Activated naive CD8-positive, alpha-beta T cell treated with anti-CD3 and anti-CD28 coated beads, Interleukin-2, amount 50 U/mL, for 16 hours (primary cell): Measurements from ENCODE around the gene VKORC1.

Experiments used
- DNase-seq: peaks from one replicate; pipeline ENCODE4 v3.0.0-alpha.2; 2020; ENCODE audit warnings: low read depth, low spot score

VKORC1 gene

DNA sequence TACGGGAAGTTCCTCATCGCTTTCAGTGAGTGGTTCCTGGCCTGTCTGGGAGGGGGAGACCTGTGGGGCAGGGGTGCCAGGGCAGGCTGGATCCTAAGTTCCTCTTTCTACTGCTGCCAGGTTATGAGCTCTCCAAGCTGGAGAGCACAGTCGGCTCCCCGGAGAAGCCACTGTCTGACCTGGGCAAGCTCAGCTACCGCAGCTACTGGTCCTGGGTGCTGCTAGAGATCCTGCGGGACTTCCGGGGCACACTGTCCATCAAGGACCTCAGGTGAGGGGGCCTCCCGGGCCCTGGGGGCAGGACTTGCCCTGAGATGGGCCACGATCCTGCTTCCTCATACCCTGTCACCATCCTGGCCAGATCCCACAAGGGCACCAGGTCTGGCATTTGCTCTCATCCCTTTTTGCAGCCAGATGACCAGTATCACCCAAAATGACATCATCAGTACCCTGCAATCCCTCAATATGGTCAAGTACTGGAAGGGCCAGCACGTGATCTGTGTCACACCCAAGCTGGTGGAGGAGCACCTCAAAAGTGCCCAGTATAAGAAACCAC is 35.8 kb upstream of the VKORC1 start:
- no peak for DNase-seq

DNA sequence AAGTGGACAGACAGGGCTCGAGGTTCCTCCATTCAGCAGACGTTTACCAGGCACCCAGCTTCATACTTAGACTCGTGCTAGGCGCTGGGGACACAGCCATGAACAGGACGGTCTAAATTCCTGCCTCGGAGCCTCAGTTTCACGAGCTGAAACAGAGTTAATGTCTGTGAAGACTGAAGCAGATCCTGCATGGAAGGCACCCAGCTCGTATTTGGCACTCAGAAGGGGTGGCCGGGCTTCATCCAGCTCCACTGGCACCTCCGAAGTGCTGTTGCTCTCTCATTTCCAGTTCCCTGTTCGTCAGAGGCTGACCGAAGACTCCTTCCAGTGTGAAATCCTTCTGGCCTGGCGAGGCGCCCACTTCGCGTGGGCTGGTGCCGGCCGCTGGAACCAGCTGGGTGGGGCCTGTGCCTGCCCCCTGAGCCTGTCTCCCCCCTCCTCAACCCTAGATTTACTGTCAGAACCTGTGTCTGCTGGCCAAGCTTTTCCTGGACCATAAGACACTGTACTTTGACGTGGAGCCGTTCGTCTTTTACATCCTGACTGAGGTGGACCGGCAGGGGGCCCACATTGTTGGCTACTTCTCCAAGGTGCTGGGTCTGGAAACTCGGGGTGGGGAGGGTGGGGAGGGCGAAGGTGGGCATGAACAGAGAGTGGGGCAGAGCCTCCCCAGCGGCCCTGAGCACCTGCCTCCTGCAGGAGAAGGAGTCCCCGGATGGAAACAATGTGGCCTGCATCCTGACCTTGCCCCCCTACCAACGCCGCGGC is 35.2 kb upstream of the VKORC1 start:
- no peak for DNase-seq

DNA sequence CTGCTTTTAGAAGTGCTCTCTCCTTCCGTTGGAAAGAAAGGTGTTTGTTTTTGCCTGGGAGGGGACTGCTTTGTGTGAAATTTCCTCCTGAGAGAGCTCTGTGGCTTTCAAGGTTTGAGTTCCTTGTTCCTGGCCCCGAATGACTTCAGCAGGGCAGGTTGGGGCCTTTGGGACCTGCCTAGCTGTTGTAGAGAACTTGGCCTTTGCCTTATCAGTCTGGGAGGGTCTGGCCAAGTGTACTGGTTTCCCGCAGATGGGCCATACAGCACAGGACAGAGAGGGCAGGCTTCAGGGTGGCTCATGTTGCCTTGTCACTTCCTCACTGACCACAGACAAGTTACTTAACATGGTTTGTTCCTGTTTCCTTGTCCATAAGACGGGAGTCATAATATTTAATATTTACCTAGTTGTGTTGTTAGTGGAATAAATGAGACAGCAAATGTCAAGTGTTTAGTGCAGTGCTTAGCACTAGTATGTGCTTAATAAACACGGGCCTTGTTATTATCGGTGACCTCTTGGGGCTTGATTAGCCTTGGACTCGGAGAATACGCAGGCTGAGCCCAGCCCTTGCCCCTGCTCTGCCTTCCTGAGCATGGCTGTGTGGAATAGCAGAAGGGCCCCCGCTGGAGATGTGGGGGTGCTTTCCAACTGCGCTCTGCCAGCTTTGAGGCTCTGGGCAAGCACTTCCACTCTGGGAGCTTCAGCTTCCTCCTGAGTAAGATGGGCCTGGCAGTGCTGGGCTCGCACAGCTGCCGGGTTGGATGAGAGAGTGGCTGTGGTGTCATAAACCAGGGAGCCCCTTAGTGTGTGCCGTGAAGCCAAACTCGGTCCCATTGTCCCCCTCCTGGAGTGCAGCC is 34.3 kb upstream of the VKORC1 start:
- no peak for DNase-seq

DNA sequence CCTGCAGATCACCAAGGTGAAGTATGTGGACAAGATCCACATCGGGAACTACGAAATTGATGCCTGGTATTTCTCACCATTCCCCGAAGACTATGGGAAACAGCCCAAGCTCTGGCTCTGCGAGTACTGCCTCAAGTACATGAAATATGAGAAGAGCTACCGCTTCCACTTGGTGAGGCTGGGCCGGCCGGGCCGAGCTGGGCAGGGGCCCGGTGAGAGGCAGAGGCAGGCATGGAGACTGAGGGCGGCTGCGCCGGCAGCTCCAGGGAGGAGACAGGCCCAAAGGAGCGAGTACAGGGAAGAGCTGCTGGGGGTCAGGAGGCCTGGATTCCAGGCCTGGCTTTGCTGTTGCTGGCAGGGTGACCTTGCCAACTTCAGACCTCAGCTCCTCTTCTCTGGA is 32.6 kb upstream of the VKORC1 start:
- DNase-seq = no peak

DNA sequence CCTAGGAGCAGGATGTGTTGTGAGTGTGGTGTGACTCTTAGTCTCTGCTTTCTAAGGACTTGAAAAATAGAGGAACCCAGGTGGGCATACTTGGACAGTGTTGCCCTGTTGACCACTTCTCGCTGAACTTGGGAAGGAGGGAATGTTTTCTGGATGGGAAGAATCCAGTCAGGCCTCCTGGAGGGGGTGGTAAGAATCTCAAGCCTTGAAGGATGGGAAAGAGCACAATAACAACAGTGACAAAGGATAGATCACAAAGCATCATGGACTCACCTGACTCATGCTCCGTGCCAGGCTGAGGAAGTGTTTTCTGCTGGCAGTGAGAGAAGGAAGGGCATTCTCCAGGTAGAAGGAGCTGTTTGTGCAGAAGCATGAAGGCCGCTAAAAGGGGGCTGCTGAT is 31.2 kb upstream of the VKORC1 start:
- no peak for DNase-seq

DNA sequence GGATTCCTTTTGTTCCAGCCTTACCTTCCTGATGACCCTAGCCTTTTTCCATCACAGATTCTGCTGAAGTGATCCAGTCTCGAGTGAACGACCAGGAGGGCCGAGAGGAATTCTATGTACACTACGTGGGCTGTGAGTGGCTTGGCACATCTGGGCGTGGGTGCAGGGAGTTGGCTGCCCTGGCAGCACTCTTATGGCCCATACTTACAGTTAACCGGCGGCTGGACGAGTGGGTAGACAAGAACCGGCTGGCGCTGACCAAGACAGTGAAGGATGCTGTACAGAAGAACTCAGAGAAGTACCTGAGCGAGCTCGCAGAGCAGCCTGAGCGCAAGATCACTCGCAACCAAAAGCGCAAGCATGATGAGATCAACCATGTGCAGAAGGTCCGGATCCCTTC is 25.5 kb upstream of the VKORC1 start:
- DNase-seq = no peak

DNA sequence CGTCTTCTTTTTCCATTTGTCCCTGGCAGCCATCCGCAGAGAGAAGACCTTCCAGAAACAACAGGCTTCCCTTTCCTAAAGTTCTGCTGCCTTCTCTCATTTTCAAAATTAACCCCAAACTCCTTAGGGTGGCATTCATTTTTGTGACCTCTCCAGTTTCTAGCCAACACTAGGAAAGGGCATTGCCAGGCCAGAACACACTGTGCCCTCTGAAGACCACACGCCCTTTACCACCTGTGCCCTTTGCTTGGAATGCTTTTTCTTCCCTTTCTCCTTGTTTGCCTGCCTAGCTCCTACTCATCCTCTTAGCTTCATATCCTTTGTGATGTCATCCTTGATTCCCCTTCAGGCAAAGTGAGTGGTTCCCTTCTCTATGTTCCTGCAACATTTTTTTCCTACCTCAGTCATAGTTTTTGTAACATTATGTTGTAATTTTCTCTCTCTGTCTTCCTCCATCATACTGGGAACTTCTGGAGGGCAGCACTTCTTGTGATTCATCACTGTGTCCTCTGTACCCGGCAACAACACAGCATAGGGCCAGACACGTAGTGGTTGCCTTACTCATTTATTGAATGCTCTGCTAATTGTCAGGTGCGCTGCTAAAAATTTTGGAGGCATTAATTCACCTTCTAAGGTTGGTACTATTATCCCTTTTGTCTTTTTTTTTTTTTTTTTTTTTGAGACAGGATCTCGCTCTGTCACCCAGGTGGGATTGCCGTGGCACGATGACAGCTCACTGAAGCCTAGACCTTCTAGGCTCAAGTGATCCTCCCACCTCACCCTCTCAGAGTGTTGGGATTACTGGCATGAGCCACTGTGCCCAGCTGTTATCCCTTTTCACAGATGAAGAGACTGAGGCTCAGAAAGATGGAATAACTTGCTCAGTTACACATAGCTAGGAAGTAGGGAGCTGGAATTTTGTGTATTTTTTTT is 23.9 kb upstream of the VKORC1 start:
- no peak for DNase-seq

DNA sequence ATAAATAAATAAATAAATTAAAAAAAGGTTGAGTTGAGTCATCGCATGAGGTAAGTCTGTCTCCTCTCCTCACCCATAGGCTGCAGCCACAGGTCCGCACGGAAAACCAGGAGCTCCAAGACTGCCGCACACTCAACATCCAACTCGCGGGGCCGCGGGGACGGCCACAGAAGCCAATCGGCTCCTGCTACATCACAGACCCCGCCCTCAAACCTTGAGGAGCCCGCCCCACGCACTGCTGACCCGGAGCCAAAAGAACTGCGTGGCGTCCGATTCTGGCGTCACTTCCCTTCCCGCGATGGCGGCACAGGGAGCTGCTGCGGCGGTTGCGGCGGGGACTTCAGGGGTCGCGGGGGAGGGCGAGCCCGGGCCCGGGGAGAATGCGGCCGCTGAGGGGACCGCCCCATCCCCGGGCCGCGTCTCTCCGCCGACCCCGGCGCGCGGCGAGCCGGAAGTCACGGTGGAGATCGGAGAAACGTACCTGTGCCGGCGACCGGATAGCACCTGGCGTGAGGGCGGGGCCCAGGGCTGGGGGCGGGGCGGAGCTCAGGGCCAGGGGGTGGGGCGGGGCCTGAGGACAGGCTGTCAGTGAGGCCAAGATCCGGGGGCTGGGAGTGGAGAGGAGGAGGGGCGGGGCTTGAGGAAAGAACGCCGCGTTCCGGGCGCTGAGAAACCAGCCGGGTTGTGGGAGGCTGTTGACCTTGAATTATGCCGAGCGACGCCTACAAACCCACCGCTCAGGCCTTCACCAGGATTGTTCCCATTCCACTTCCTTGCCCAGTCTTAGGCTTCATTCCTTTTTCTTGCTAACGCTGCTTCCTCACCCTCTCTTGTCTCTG is 23.0 kb upstream of the VKORC1 start, which contains the start of gene KAT8:
TSS of gene KAT8 (plus strand) at position 281 of the 839 bp plus-strand sequence. CDS start at position 299, 18 bp downstream.
- peak; percentile 94 for DNase-seq

DNA sequence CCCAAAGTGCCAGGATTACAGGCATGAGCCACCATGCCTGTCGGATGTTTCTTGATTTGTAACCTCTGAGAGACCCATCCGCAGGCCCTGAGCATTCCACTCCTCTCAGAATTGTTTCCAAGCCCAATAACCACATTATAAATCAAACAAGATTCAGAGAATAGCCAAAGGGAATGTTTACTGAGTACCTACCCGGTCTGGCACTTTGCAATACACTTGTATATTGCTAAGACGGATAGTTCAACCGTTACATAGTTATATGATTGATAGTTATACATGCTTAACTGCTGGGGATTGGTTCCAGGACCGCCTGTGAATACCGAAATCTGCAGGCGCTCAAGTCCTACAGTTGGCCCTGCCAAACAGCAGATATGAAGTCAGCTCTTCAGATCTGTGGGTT is 19.9 kb upstream of the VKORC1 start:
- DNase-seq = no peak

DNA sequence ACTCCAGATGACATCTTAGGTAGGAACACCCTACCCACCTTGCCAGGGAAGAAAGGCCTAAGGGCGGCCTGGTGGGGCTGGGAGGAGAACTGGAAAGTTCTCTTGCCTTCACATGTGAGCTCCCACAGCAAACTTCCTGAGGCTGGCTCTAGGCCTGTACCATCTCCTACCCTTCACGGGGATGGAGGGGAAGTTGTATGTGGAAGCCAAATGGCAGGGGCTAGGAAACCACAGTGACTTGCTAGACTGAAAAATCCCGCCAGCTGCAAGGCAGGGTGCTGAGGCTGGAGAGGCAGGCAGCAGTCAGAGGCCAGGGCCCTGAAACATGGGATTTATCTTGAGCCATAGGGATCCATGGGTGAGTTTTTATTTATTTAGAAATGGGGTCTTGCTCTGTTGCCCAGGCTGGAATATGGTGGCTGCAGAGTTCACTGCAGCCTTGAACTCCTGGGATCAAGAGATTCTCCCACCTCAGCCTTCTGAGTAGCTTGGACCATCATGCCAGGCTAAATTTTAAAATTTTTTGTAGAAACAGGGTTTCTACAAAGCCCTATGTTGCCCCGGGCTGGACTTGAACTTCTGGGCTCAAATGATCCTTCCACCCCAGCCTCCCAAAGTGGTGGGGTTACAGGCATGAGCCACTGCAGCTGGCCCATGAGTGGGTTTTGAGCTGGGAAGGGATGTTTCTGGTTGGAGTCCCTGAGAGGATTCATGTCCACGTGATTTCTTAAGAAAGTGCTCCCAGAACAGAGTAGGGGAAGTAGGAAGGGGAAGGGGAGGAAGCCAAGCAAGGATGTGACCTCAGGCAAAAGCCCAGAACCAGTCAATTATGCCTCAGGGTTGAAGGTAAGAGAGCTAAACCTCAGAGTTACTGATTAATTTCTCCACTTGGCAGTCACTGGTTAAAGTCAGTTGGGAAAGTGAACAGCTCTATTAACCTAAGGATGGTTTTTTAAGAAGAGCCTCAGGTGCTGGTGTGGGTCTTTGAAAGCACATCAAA is 18.8 kb upstream of the VKORC1 start:
- DNase-seq = no peak

DNA sequence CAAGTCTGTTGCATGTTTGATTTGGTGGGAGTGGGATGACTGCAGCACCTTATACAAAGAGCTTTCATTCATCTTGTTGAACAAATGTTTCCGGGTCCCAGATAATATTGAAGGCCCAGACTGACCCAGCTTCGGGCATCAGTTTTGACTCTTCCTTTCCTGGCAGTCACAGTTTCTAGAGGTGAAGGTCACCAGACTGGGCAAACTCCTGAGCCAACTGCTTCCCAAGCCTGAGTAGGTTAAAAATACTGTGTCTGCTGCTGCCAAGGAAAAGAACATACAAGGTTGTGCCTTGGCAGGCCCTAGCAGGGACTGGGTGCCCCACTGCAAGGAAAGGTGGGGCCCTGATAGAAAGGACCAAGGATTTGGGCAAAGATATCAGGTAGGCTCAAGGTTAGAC is 18.1 kb upstream of the VKORC1 start:
- DNase-seq = no peak

DNA sequence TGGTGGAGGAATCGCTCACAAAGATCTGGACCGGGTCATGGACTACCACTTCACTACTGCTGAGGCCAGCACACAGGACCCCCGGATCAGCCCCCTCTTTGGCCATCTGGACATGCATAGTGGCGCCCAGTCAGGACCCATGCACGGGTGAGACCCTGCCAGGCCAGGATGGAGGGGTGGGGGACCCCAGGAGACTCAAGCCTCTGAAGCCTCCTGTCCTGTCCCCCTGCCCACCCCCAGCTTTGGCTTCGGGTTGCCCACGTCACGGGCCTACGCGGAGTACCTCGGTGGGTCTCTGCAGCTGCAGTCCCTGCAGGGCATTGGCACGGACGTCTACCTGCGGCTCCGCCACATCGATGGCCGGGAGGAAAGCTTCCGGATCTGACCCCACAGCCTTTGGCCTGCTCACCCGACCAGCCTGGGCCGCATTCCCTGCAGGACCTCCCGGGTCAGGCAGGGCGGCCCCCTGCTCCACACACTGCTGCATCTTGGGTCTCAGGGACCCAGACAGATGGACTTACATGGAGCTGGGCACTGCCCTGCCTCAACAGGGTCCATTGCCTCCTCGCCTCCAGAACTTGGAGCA is 17.4 kb upstream of the VKORC1 start:
- DNase-seq = no peak

DNA sequence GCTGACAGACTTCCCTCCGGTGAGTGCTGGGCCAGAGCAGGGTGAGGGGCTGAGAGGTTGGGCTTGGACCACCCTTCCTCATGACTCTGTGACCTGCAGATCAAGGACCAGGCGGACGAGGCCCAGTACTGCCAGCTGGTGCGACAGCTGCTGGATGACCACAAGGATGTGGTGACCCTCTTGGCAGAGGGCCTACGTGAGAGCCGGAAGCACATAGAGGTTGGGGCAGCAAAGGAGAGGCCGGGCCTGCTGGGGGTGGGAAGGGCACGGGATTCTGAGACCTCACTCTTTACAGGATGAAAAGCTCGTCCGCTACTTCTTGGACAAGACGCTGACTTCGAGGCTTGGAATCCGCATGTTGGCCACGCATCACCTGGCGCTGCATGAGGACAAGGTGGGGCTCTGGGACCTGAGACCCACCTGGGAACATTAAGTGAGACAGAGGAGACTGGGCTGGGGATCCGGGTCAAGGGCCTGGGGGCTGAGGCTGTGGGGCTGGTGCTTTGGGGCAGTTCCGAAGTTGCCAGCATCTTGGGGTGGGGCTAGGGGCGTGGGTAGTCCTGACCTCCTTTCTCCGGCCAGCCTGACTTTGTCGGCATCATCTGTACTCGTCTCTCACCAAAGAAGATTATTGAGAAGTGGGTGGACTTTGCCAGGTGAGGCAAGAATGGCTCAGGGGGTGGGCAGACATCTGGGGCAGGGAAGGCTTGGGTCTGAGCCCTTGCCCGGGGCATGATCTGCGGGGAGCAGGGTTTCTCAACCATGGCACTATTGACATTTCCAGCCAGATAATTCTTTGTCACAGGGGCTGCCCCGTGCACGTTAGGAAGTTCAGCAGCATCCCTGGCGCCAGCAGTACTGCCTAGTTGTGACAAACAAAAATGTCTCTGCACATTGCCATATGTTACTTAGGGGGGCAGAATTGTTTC is 15.8 kb upstream of the VKORC1 start:
- no peak for DNase-seq

DNA sequence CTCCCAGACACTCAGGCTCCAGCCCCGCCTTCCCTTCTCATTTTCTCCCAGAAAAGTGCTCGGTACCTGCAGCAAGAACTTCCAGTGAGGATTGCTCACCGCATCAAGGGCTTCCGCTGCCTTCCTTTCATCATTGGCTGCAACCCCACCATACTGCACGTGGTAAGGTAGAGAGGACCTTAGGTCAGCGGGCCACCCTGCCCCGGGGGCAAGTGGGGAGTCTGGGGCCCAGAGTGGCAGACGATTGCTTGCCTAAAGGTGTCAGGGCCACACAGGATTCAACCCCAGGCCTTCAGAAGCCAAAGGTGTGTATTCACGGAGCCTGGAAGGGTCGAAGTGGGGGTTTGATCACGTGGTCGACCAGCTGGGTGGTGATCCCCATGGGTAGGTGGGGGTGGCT is 15.0 kb upstream of the VKORC1 start:
- DNase-seq = no peak

DNA sequence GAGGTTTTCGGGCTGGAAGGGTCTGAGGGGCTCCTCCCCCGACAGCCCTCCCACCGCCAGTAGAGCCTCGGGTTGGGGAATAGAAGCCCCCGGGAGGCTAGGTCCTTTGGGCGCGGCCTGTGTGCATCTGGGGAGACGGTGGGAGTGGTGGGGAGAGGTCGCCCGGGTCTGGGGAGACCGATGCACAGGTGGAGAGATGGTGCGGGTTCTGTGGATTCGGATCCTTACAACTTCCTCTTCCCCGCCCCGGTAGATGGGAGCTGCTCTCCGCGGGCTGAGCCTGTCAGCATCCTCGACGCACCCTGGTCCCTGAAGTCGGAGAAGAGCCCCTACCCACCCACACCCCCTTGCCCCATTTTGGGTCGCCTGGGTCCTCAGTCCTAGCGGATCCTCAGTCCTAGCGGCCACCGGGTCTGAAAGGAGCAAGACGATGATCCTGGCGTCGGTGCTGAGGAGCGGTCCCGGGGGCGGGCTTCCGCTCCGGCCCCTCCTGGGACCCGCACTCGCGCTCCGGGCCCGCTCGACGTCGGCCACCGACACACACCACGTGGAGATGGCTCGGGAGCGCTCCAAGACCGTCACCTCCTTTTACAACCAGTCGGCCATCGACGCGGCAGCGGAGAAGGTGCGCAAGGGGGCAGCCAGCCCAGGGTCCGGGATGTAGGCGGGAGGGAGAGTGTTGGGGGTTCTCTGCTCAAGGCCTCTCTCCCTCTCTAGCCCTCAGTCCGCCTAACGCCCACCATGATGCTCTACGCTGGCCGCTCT is 14.4 kb upstream of the VKORC1 start:
- no peak for DNase-seq

DNA sequence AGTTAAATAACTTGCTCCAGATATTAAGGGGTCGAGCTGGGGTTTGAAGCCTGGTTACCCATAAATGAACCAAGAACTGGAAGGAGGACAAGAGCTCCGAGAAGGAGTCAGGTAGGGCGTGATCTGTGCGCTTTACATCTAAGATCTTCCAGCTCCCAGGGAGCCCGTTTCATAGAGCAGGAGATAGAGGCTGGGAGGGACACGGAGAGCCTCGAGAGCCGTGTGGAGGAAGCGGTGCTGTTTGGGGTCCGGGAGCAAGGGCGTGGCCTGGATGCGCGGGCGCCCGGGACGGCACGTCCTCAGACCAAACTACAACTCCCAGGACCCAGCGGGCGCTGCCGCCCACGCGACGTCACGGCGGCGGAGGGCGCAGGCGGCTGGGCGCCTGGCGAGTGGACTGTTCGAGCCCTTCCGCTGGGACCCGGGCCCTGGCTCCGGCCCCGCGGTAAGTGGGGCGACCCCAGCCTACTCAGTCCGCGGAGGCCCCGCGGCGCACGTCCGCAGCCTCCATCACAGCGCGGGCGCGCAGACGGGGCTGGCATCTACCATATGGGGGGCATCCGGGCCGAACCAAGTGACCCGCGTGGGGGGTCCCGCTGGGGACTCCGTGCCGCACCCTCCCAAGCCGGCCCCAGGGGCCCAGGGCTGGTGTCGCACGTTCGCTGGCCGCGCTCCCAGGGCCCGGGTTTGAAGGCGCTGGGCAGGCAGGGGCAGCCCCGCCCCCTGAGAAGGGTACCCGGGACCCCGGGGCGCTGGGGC is 13.6 kb upstream of the VKORC1 start, which contains the start of gene BCKDK:
TSS of gene BCKDK (plus strand) at position 352 of the 759 bp plus-strand sequence. CDS start 838 bp downstream, outside the sequence.
- DNase-seq = peak; percentile 49
